Endodermal cell (in vitro differentiated cells): ENCODE measurements around the gene DLG2. TPM values are rescaled to one million over a fixed set of nuclear protein-coding genes. Genes with fewer than 3 reads are reported as not detected.

Experiments
- DNase-seq: peaks from one replicate; pipeline ENCODE4 v3.0.0-alpha.2; 2017
- H3K27ac ChIP-seq: 2 replicates; pipeline ENCODE4 v1.5.1; 2013; ENCODE audit warnings: mild to moderate bottlenecking, low read depth, low read length, moderate library complexity
- H3K27me3 ChIP-seq: 2 replicates; pipeline ENCODE4 v1.6.1; 2013; ENCODE audit warnings: mild to moderate bottlenecking, low read length, moderate library complexity; ENCODE audit not compliant: insufficient read depth, control insufficient read depth, poor library complexity, severe bottlenecking
- H3K36me3 ChIP-seq: 2 replicates; pipeline ENCODE4 v1.7.0; 2013; ENCODE audit warnings: mild to moderate bottlenecking, low read length, moderate library complexity; ENCODE audit not compliant: control insufficient read depth, insufficient read depth
- H3K4me1 ChIP-seq: one replicate; pipeline ENCODE4 v1.7.0; 2013; ENCODE audit warnings: low read length; ENCODE audit not compliant: control insufficient read depth, insufficient read depth
- H3K4me3 ChIP-seq: 2 replicates; pipeline ENCODE4 v1.5.1; 2013; ENCODE audit warnings: mild to moderate bottlenecking, low read length, moderate library complexity
- H3K9ac ChIP-seq: 2 replicates; pipeline ENCODE4 v1.6.1; 2013; ENCODE audit warnings: mild to moderate bottlenecking, low read length, moderate library complexity; ENCODE audit not compliant: poor library complexity, severe bottlenecking; ENCODE audit errors: extremely low read depth
- H3K9me3 ChIP-seq: 2 replicates; pipeline ENCODE4 v1.6.1; 2013; ENCODE audit warnings: mild to moderate bottlenecking, low read length, moderate library complexity; ENCODE audit not compliant: control insufficient read depth
- H3K27ac Mint-ChIP-seq: 2 replicates; pipeline ENCODE4 v1.8.0; 2020; ENCODE audit warnings: mixed read lengths
- H3K27me3 Mint-ChIP-seq: 2 replicates; pipeline ENCODE4 v1.8.0; 2021; ENCODE audit warnings: mild to moderate bottlenecking, mixed read lengths; ENCODE audit not compliant: insufficient read depth
- H3K36me3 Mint-ChIP-seq: 2 replicates; pipeline ENCODE4 v1.8.0; 2020; ENCODE audit warnings: low read depth, mixed read lengths
- H3K4me1 Mint-ChIP-seq: 2 replicates; pipeline ENCODE4 v1.8.0; 2020; ENCODE audit warnings: mixed read lengths
- H3K4me3 Mint-ChIP-seq: 2 replicates; pipeline ENCODE4 v1.8.0; 2020; ENCODE audit warnings: mild to moderate bottlenecking, moderate library complexity, mixed read lengths
- H3K9me3 Mint-ChIP-seq: 2 replicates; pipeline ENCODE4 v1.8.0; 2020; ENCODE audit warnings: mild to moderate bottlenecking, mixed read lengths
- WGBS, 2 experiments: methylation state at CpG; one replicate each; pipeline versions ENCODE4 v1.1.5 to v1.1.7; 2013; ENCODE audit warnings: missing lambda C conversion rate in 2 of 2, mixed read lengths in 1 of 2; ENCODE audit not compliant: insufficient coverage in 1 of 2, insufficient read length in 1 of 2; 5-methylcytosine and 5-hydroxymethylcytosine counted together
- total RNA-seq, 2 donors: library from RNA; stranded (reverse); fragmentation: NEBNext Ultra II Directional in 1 of 2; extraction: Animal tissue kit (Norgen Biotek cat#: 25700) in 1 of 2; gene quantifications; 2 replicates in 1 of 2; 3 replicates in 1 of 2; pipeline ENCODE4 v1.2.1, GENCODE V29; 2021
- TF ChIP-seq, protein P1 (sequence below): fragments of 200-600 bp; sonication (generic); conservative IDR thresholded peaks from 2 replicates; pipeline ENCODE4 v1.5.0; 2021; ENCODE audit warnings: antibody characterized with exemption, mild to moderate bottlenecking

The DLG2 gene
- total RNA-seq, 2 donors from 2014 or later = 9.6 to 10.6 TPM

- Histone ChIP-seq H3K27me3 (no peaks in the 10 kb centered on the region), H3K36me3 (no peaks in the 10 kb centered on the region), H3K9me3 (no peaks in the 10 kb centered on the region), H3K4me1 (no peaks in the 10 kb centered on the region), H3K9ac (no peak overlapping the region), H3K4me3 (no peak overlapping the region), H3K27ac (no peak overlapping the region)
- Mint-ChIP-seq H3K27me3 (no peaks in the 10 kb centered on the region), H3K36me3 (no peaks in the 10 kb centered on the region), H3K9me3 (peaks cover 4% of the 10 kb centered on the region), H3K4me1 (no peaks in the 10 kb centered on the region), H3K4me3 (no peak overlapping the region), H3K27ac (no peak overlapping the region)
- DNase-seq = no peak
- TF ChIP-seq, protein P1, sequence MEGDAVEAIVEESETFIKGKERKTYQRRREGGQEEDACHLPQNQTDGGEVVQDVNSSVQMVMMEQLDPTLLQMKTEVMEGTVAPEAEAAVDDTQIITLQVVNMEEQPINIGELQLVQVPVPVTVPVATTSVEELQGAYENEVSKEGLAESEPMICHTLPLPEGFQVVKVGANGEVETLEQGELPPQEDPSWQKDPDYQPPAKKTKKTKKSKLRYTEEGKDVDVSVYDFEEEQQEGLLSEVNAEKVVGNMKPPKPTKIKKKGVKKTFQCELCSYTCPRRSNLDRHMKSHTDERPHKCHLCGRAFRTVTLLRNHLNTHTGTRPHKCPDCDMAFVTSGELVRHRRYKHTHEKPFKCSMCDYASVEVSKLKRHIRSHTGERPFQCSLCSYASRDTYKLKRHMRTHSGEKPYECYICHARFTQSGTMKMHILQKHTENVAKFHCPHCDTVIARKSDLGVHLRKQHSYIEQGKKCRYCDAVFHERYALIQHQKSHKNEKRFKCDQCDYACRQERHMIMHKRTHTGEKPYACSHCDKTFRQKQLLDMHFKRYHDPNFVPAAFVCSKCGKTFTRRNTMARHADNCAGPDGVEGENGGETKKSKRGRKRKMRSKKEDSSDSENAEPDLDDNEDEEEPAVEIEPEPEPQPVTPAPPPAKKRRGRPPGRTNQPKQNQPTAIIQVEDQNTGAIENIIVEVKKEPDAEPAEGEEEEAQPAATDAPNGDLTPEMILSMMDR = no peak
- 100% methylated on average over 1 of the region's 2 CpGs; no CpG with 5 or more reads in 1 of the 2 experiments for WGBS, 2 experiments
Observed at GRCh38 chr11:85196968-85197367, 430.2 kb downstream of the DLG2 start.

- no peaks in the 10 kb centered on the region for H3K4me1 ChIP-seq
- H3K36me3 ChIP-seq = no peaks in the 10 kb centered on the region
- DNase-seq = no peak
- H3K4me1 Mint-ChIP-seq = no peaks in the 10 kb centered on the region
- no peak overlapping the region for H3K27ac ChIP-seq
- H3K4me3 Mint-ChIP-seq = no peak overlapping the region
- no peaks in the 10 kb centered on the region for H3K9me3 ChIP-seq
- no peaks in the 10 kb centered on the region for H3K36me3 Mint-ChIP-seq
- H3K9me3 Mint-ChIP-seq = no peaks in the 10 kb centered on the region
- H3K9ac ChIP-seq = no peak overlapping the region
- no peaks in the 10 kb centered on the region for H3K27me3 Mint-ChIP-seq
- no peaks in the 10 kb centered on the region for H3K27me3 ChIP-seq
- no peak overlapping the region for H3K27ac Mint-ChIP-seq
- TF ChIP-seq, protein P1 = no peak
- 88% methylated on average over 2 of the region's 3 CpGs; no CpG with 5 or more reads in 1 of the 2 experiments for WGBS, 2 experiments
- no peak overlapping the region for H3K4me3 ChIP-seq
Observed at GRCh38 chr11:85195934-85196333, 431.2 kb downstream of the DLG2 start.

- H3K4me3 ChIP-seq = no peak overlapping the region
- H3K27ac ChIP-seq = no peak overlapping the region
- peaks cover 2% of the 10 kb centered on the region for H3K4me1 ChIP-seq
- TF ChIP-seq, protein P1 = no peak
- no peaks in the 10 kb centered on the region for H3K9me3 ChIP-seq
- 80 to 100% methylated on average over 1 of the region's 1 CpG for WGBS, 2 experiments
- Mint-ChIP-seq H3K27ac (no peak overlapping the region), H3K4me1 (peaks cover 8% of the 10 kb centered on the region), H3K9me3 (peaks cover 2% of the 10 kb centered on the region), H3K36me3 (no peaks in the 10 kb centered on the region), H3K27me3 (no peaks in the 10 kb centered on the region), H3K4me3 (no peak overlapping the region)
- no peak for DNase-seq
- H3K27me3 ChIP-seq = no peaks in the 10 kb centered on the region
- no peaks in the 10 kb centered on the region for H3K36me3 ChIP-seq
- no peak overlapping the region for H3K9ac ChIP-seq
Observed at GRCh38 chr11:85187992-85188391, 439.2 kb downstream of the DLG2 start.
